ENCODE results near the gene CACNA1C. TPM values are rescaled to one million over a fixed set of nuclear protein-coding genes. Genes with fewer than 3 reads are reported as not detected.

CACNA1C gene
- total RNA-seq, 1 experiment from 2014 or later: not detected

DNA sequence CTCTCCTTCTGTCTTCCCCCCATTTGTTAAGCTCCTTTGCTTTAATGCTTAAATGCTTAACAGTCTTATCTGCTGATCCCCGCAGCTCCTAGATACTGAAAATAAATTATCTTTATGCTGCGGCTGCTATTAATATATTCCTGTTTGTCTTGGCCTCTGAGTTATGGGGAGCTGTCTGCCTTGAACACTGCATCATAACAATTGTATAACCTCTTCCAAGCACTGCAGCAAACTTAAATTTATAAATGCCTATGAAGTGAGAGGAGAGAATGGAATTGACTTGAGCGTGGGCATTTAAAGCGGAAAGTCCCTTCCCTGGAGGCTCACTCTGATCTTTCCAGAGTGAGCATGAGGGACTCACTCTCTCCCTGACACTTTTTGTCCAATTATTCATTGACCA, 25.4 kb upstream of the CACNA1C start:
- ChIA-PET POLR2A (ENCODE audit: unreplicated experiment) (no interaction called here), CTCF (no interaction called here)
- peaks cover 100% of the 10 kb centered on the region for H3K27me3 ChIP-seq (ENCODE audit: insufficient read depth, low read depth)
- intact Hi-C loops (cut with micrococcal nuclease; ENCODE audit: unreplicated experiment): no loop called here
- no peaks in the 10 kb centered on the region for H3K79me2 ChIP-seq (ENCODE audit: low read depth)
- H3K27ac ChIP-seq: no peak overlapping the region
- no peak for DNase-seq
- TF ChIP-seq EZH2 (IDR thresholded peaks at IDR 0.05; ENCODE audit: low read depth): no peak
- TF ChIP-seq, protein P1, sequence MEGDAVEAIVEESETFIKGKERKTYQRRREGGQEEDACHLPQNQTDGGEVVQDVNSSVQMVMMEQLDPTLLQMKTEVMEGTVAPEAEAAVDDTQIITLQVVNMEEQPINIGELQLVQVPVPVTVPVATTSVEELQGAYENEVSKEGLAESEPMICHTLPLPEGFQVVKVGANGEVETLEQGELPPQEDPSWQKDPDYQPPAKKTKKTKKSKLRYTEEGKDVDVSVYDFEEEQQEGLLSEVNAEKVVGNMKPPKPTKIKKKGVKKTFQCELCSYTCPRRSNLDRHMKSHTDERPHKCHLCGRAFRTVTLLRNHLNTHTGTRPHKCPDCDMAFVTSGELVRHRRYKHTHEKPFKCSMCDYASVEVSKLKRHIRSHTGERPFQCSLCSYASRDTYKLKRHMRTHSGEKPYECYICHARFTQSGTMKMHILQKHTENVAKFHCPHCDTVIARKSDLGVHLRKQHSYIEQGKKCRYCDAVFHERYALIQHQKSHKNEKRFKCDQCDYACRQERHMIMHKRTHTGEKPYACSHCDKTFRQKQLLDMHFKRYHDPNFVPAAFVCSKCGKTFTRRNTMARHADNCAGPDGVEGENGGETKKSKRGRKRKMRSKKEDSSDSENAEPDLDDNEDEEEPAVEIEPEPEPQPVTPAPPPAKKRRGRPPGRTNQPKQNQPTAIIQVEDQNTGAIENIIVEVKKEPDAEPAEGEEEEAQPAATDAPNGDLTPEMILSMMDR (conservative IDR thresholded peaks at IDR 0.05): no peak
- no peaks in the 10 kb centered on the region for H3K9me3 ChIP-seq (ENCODE audit: insufficient read depth, low read depth)
- BruUV-seq (replicated peaks): no TSS peak
- H2AFZ ChIP-seq: no peak overlapping the region
- H3K4me1 ChIP-seq (replicated peaks; ENCODE audit: insufficient read depth): no peaks in the 10 kb centered on the region
- no peaks in the 10 kb centered on the region for H3K9me2 ChIP-seq (ENCODE audit: insufficient read depth)
- no peaks in the 10 kb centered on the region for H3F3A ChIP-seq (ENCODE audit: insufficient read depth, low read depth)
- H4K20me1 ChIP-seq (ENCODE audit: insufficient read depth): no peaks in the 10 kb centered on the region
- no peak overlapping the region for H3K4me3 ChIP-seq
- no peak overlapping the region for H3K4me2 ChIP-seq
- no peaks in the 10 kb centered on the region for H3K36me3 ChIP-seq (ENCODE audit: low read depth)

GRCh38 chr12:2029851-2030250, 22.9 kb upstream of the CACNA1C start:
- DNase-seq: no peak
- Histone ChIP-seq H4K20me1 (ENCODE audit: insufficient read depth) (no peaks in the 10 kb centered on the region), H3K9me3 (ENCODE audit: insufficient read depth, low read depth) (no peaks in the 10 kb centered on the region), H3K27me3 (ENCODE audit: insufficient read depth, low read depth) (peaks cover 100% of the 10 kb centered on the region), H3K4me3 (no peak overlapping the region), H3K79me2 (ENCODE audit: low read depth) (no peaks in the 10 kb centered on the region), H3F3A (ENCODE audit: insufficient read depth, low read depth) (no peaks in the 10 kb centered on the region), H3K4me1 (replicated peaks; ENCODE audit: insufficient read depth) (no peaks in the 10 kb centered on the region), H3K9me2 (ENCODE audit: insufficient read depth) (no peaks in the 10 kb centered on the region), H2AFZ (no peak overlapping the region), H3K36me3 (ENCODE audit: low read depth) (no peaks in the 10 kb centered on the region), H3K4me2 (no peak overlapping the region), H3K27ac (no peak overlapping the region)
- TF ChIP-seq EZH2 (IDR thresholded peaks at IDR 0.05; ENCODE audit: low read depth): no peak
- TF ChIP-seq, protein P1 (conservative IDR thresholded peaks at IDR 0.05): no peak
- CTCF ChIA-PET: no interaction called here
- POLR2A ChIA-PET (ENCODE audit: unreplicated experiment): no interaction called here
- intact Hi-C loops (cut with micrococcal nuclease; ENCODE audit: unreplicated experiment): no loop called here
- no TSS peak for BruUV-seq (replicated peaks)

- Histone ChIP-seq H3K79me2 (ENCODE audit: low read depth) (no peaks in the 10 kb centered on the region), H3K4me1 (replicated peaks; ENCODE audit: insufficient read depth) (no peaks in the 10 kb centered on the region), H3F3A (ENCODE audit: insufficient read depth, low read depth) (no peaks in the 10 kb centered on the region), H3K9me3 (ENCODE audit: insufficient read depth, low read depth) (no peaks in the 10 kb centered on the region), H3K27ac (no peak overlapping the region), H3K4me2 (no peak overlapping the region), H4K20me1 (ENCODE audit: insufficient read depth) (no peaks in the 10 kb centered on the region), H3K9me2 (ENCODE audit: insufficient read depth) (no peaks in the 10 kb centered on the region), H3K27me3 (ENCODE audit: insufficient read depth, low read depth) (peaks cover 100% of the 10 kb centered on the region), H3K4me3 (no peak overlapping the region), H3K36me3 (ENCODE audit: low read depth) (no peaks in the 10 kb centered on the region), H2AFZ (no peak overlapping the region)
- TF ChIP-seq, protein P1 (conservative IDR thresholded peaks at IDR 0.05): no peak
- POLR2A ChIA-PET (ENCODE audit: unreplicated experiment): no interaction called here
- no peak for DNase-seq
- intact Hi-C loops (cut with micrococcal nuclease; ENCODE audit: unreplicated experiment): no loop called here
- no TSS peak for BruUV-seq (replicated peaks)
- CTCF ChIA-PET: no interaction called here
Observed at GRCh38 chr12:2032506-2032905, 20.3 kb upstream of the CACNA1C start.

Measured in PC-9 (cell line).